Astrocyte (in vitro differentiated cells and primary cell): ENCODE measurements around the gene CREB3L2.

Experiments
- CTCF ChIP-seq: IDR thresholded peaks from 2 replicates; pipeline ENCODE4 v1.5.1; 2011; ENCODE audit warnings: low read depth, mild to moderate bottlenecking, inconsistent platforms, low read length, moderate library complexity; ENCODE audit not compliant: insufficient read depth
- EZH2 ChIP-seq: IDR thresholded peaks from 2 replicates; pipeline ENCODE4 v1.6.1; 2012; ENCODE audit warnings: mild to moderate bottlenecking, low read length, inconsistent platforms; ENCODE audit not compliant: insufficient read depth

- no peak for TF ChIP-seq CTCF
- TF ChIP-seq EZH2: no peak
Measured at GRCh38 chr7:137904833-137905232, 97.1 kb downstream of the CREB3L2 start.
